HG03460 (cell line): ENCODE measurements around the gene CORO2A.

Experiments
- ATAC-seq: cut with Tn5 transposase; IDR thresholded peaks from one replicate; pipeline ENCODE4 v1.9.1; 2021; ENCODE audit not compliant: unreplicated experiment

The CORO2A gene

GRCh38 chr9:98220911-98221310 is 28.5 kb upstream of the CORO2A start:
- no peak for ATAC-seq

GRCh38 chr9:98219794-98220370 is 27.4 kb upstream of the CORO2A start:
- no peak for ATAC-seq

- no peak for ATAC-seq
Measured at GRCh38 chr9:98219364-98219716, 26.9 kb upstream of the CORO2A start.

GRCh38 chr9:98218562-98219363 is 26.3 kb upstream of the CORO2A start:
- no peak for ATAC-seq

GRCh38 chr9:98217255-98217654 is 24.8 kb upstream of the CORO2A start:
- no peak for ATAC-seq

GRCh38 chr9:98216391-98216790 is 24.0 kb upstream of the CORO2A start:
- no peak for ATAC-seq

GRCh38 chr9:98215821-98216220 is 23.4 kb upstream of the CORO2A start:
- ATAC-seq = no peak

- ATAC-seq = no peak
Measured at GRCh38 chr9:98215271-98215670, 22.8 kb upstream of the CORO2A start.

- ATAC-seq = no peak
Measured at GRCh38 chr9:98214811-98215210, 22.4 kb upstream of the CORO2A start.

GRCh38 chr9:98211260-98211659 is 18.8 kb upstream of the CORO2A start:
- ATAC-seq = no peak

GRCh38 chr9:98210435-98210834 is 18.0 kb upstream of the CORO2A start:
- ATAC-seq = no peak

- ATAC-seq = no peak
Measured at GRCh38 chr9:98209530-98209929, 17.1 kb upstream of the CORO2A start.

- no peak for ATAC-seq
Measured at GRCh38 chr9:98208635-98209034, 16.2 kb upstream of the CORO2A start.

- no peak for ATAC-seq
Measured at GRCh38 chr9:98207606-98208005, 15.2 kb upstream of the CORO2A start.

GRCh38 chr9:98206754-98207153 is 14.3 kb upstream of the CORO2A start:
- no peak for ATAC-seq

- no peak for ATAC-seq
Measured at GRCh38 chr9:98204692-98205091, 12.3 kb upstream of the CORO2A start.

GRCh38 chr9:98203153-98203552 is 10.7 kb upstream of the CORO2A start:
- no peak for ATAC-seq

GRCh38 chr9:98202252-98202651 is 9.8 kb upstream of the CORO2A start:
- ATAC-seq = no peak

GRCh38 chr9:98201749-98202148 is 9.3 kb upstream of the CORO2A start:
- ATAC-seq = no peak

GRCh38 chr9:98201102-98201501 is 8.7 kb upstream of the CORO2A start:
- no peak for ATAC-seq

GRCh38 chr9:98199388-98200033 is 7.1 kb upstream of the CORO2A start:
- no peak for ATAC-seq

GRCh38 chr9:98195671-98196070 is 3.2 kb upstream of the CORO2A start:
- no peak for ATAC-seq
